GM12892 (cell line): ENCODE measurements around the gene MYL11.

Experiments used
- POLR2A ChIP-seq: IDR thresholded peaks from 2 replicates; pipeline ENCODE4 v1.6.1; 2011; ENCODE audit warnings: low read depth, low read length, control low read depth
- POLR2AphosphoS5 ChIP-seq: IDR thresholded peaks from 2 replicates; pipeline ENCODE4 v1.6.1; 2011; ENCODE audit warnings: low read depth, low read length, control low read depth
- TAF1 ChIP-seq: IDR thresholded peaks from 2 replicates; pipeline ENCODE4 v1.6.1; 2011; ENCODE audit warnings: low read depth, mild to moderate bottlenecking, control low read depth, low read length, borderline replicate concordance

DNA sequence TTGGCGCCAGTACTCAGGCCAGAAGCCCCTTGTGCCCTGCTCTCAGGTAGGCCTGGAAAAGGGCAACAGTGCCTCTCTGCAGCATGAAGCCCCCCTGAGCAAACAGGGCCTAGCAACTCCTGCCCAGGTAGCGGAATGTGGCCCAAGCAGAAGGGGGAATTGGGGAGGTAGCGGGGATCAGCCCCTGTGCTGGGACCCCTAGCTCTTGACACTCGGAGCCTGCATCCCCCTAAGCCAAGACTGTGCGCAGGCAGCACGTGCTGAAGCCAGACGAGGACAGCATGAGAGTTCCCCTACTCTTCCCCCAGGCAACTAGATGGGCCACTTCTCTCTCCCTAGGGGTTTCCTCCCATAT lies 18.7 kb upstream of the MYL11 start:
- TF ChIP-seq POLR2AphosphoS5 (no peak), TAF1 (no peak), POLR2A (no peak; the same call in 1 of the 2 replicates)
